ENCODE measurements around the gene RPTOR. TPM values are rescaled to one million over a fixed set of nuclear protein-coding genes. Genes with fewer than 3 reads are reported as not detected.

RPTOR gene
- polyA plus RNA-seq, 1 donor from 2014 or later, result 8.0 TPM

DNA sequence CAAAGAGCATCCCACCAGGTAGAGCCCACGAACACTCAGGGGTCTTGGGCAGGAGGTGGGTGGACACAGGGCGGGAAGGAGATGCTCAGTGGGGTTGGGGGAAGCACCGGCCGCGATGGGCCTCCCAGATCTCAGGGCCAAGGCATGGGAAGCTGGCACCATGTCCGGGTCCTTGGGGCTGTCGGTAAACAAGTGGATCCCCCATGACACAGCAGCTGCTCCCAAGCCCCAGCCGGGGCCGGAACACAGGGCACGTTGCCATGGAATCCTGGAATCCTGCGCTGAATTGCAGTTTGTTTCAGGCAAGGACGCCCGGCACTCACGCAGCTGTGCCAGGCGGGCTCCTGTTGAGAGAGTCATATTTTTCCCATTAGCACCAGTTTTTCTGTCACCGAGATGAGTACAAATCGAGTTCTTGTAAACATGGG lies 424.0 kb downstream of the RPTOR start:
- H3K36me3 ChIP-seq (ENCODE audit: insufficient read depth, low read length), result no peaks in the 10 kb centered on the region
- H3K9me3 ChIP-seq (ENCODE audit: low read length), result no peaks in the 10 kb centered on the region
- no peak overlapping the region for H2AFZ ChIP-seq (ENCODE audit: low read depth, low read length)
- H3F3A ChIP-seq (ENCODE audit: insufficient read depth, low read length, poor library complexity, severe bottlenecking), result no peaks in the 10 kb centered on the region
- TF ChIP-seq MXI1 (conservative IDR thresholded peaks at IDR 0.05; ENCODE audit: poor library complexity, severe bottlenecking), result no peak
- TF ChIP-seq EZH2 (IDR thresholded peaks at IDR 0.05; ENCODE audit: borderline replicate concordance, insufficient read depth, low read length, poor library complexity, severe bottlenecking), result no peak
- no peak for TF ChIP-seq TAF1 (IDR thresholded peaks at IDR 0.05; ENCODE audit: low read depth)
- TF ChIP-seq SMC3 (conservative IDR thresholded peaks at IDR 0.05; ENCODE audit: poor library complexity), result no peak
- no peak for TF ChIP-seq EP300 (conservative IDR thresholded peaks at IDR 0.05; ENCODE audit: poor library complexity, severe bottlenecking)
- no peaks in the 10 kb centered on the region for H3K79me2 ChIP-seq (replicated peaks; ENCODE audit: insufficient read depth, low read length)
- no peaks in the 10 kb centered on the region for H4K20me1 ChIP-seq (ENCODE audit: insufficient read depth)
- no peak overlapping the region for H3K27ac ChIP-seq (ENCODE audit: low read length)
- no peak overlapping the region for H3K4me3 ChIP-seq (ENCODE audit: low read length)
- no peaks in the 10 kb centered on the region for H3K9me2 ChIP-seq (ENCODE audit: insufficient read depth, low read length)
- no peak overlapping the region for H3K4me2 ChIP-seq (ENCODE audit: low read length)
- no peaks in the 10 kb centered on the region for H3K27me3 ChIP-seq (ENCODE audit: insufficient read depth, low read depth, low read length)
- H3K9ac ChIP-seq (ENCODE audit: low read length), result no peak overlapping the region

DNA sequence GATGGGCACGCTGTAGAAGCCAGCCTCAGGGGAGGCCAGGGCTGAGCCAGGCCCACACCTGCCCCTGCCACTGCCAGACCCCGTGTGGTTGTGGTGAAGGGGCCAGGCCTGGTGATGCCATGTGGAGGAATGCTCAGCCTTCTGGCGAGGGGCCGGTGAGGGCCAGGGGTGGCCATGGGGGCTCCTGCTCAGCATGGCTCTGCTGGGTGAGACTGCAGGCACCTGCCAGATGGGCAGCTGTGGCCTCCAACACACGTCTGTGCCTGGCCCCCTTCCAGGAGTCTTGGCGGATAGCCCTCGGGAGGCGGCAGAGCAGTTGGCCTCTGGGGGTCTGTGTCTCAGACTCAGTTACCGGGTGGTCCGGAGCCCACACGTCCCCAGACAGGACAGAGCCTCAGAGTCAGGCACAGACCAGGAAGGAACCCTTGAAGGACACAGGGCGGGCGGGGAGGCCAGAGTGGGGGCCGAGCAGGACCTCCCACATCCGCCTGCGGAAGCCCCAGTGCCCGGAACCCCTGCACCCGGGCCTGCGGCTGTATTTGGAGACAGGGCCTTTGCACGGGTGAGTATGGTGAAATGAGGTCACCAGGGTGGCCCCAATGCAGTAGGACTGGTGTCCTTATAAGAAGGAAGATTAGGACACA lies 424.5 kb downstream of the RPTOR start:
- Histone ChIP-seq H3K36me3 (ENCODE audit: insufficient read depth, low read length) (no peaks in the 10 kb centered on the region), H4K20me1 (ENCODE audit: insufficient read depth) (no peaks in the 10 kb centered on the region), H3F3A (ENCODE audit: insufficient read depth, low read length, poor library complexity, severe bottlenecking) (no peaks in the 10 kb centered on the region), H3K9me3 (ENCODE audit: low read length) (no peaks in the 10 kb centered on the region), H3K9ac (ENCODE audit: low read length) (no peak overlapping the region), H3K27ac (ENCODE audit: low read length) (no peak overlapping the region), H3K9me2 (ENCODE audit: insufficient read depth, low read length) (no peaks in the 10 kb centered on the region), H3K4me3 (ENCODE audit: low read length) (no peak overlapping the region), H3K79me2 (replicated peaks; ENCODE audit: insufficient read depth, low read length) (no peaks in the 10 kb centered on the region), H3K4me2 (ENCODE audit: low read length) (no peak overlapping the region), H2AFZ (ENCODE audit: low read depth, low read length) (no peak overlapping the region), H3K27me3 (ENCODE audit: insufficient read depth, low read depth, low read length) (no peaks in the 10 kb centered on the region)
- TF ChIP-seq SMC3 (conservative IDR thresholded peaks at IDR 0.05; ENCODE audit: poor library complexity) (no peak), EP300 (conservative IDR thresholded peaks at IDR 0.05; ENCODE audit: poor library complexity, severe bottlenecking) (no peak), POLR2AphosphoS5 (IDR thresholded peaks at IDR 0.05) (no peak), MXI1 (conservative IDR thresholded peaks at IDR 0.05; ENCODE audit: poor library complexity, severe bottlenecking) (no peak), TAF1 (IDR thresholded peaks at IDR 0.05; ENCODE audit: low read depth) (no peak), EZH2 (IDR thresholded peaks at IDR 0.05; ENCODE audit: borderline replicate concordance, insufficient read depth, low read length, poor library complexity, severe bottlenecking) (no peak)
- TF ChIP-seq, protein P1, sequence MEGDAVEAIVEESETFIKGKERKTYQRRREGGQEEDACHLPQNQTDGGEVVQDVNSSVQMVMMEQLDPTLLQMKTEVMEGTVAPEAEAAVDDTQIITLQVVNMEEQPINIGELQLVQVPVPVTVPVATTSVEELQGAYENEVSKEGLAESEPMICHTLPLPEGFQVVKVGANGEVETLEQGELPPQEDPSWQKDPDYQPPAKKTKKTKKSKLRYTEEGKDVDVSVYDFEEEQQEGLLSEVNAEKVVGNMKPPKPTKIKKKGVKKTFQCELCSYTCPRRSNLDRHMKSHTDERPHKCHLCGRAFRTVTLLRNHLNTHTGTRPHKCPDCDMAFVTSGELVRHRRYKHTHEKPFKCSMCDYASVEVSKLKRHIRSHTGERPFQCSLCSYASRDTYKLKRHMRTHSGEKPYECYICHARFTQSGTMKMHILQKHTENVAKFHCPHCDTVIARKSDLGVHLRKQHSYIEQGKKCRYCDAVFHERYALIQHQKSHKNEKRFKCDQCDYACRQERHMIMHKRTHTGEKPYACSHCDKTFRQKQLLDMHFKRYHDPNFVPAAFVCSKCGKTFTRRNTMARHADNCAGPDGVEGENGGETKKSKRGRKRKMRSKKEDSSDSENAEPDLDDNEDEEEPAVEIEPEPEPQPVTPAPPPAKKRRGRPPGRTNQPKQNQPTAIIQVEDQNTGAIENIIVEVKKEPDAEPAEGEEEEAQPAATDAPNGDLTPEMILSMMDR (IDR thresholded peaks at IDR 0.05; ENCODE audit: poor library complexity, severe bottlenecking), result no peak
- TF ChIP-seq, protein P2, sequence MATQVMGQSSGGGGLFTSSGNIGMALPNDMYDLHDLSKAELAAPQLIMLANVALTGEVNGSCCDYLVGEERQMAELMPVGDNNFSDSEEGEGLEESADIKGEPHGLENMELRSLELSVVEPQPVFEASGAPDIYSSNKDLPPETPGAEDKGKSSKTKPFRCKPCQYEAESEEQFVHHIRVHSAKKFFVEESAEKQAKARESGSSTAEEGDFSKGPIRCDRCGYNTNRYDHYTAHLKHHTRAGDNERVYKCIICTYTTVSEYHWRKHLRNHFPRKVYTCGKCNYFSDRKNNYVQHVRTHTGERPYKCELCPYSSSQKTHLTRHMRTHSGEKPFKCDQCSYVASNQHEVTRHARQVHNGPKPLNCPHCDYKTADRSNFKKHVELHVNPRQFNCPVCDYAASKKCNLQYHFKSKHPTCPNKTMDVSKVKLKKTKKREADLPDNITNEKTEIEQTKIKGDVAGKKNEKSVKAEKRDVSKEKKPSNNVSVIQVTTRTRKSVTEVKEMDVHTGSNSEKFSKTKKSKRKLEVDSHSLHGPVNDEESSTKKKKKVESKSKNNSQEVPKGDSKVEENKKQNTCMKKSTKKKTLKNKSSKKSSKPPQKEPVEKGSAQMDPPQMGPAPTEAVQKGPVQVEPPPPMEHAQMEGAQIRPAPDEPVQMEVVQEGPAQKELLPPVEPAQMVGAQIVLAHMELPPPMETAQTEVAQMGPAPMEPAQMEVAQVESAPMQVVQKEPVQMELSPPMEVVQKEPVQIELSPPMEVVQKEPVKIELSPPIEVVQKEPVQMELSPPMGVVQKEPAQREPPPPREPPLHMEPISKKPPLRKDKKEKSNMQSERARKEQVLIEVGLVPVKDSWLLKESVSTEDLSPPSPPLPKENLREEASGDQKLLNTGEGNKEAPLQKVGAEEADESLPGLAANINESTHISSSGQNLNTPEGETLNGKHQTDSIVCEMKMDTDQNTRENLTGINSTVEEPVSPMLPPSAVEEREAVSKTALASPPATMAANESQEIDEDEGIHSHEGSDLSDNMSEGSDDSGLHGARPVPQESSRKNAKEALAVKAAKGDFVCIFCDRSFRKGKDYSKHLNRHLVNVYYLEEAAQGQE (IDR thresholded peaks at IDR 0.05; ENCODE audit: borderline replicate concordance), result no peak
